NCI-H526 treated with DMSO at 0.1 percent for 48 hours (cell line): Measurements from ENCODE around the gene SPATS2L.

Experiments used
- DNase-seq: peaks from one replicate; lab custom pipeline; 2025; lab: John Stamatoyannopoulos, UW

SPATS2L gene

DNA sequence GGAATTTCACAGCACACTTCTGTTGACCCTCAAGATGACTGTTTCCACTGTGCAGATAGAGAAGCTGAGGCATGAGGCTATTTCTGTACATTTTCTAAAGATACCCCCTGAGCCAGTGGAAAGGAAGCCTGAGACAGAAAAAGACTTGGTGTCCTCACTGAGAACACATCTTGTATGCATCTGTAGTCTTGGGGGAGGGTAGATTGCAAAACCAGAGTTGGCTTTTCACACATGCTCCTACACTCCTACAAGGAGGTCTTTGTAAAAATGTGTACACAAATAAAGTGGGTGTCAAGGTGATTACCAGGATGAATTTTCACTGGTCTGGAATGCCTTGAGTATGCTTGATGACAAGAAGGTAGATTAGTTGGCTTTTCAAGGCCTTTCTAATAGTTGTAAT is 105.3 kb downstream of the SPATS2L start:
- no peak for DNase-seq

DNA sequence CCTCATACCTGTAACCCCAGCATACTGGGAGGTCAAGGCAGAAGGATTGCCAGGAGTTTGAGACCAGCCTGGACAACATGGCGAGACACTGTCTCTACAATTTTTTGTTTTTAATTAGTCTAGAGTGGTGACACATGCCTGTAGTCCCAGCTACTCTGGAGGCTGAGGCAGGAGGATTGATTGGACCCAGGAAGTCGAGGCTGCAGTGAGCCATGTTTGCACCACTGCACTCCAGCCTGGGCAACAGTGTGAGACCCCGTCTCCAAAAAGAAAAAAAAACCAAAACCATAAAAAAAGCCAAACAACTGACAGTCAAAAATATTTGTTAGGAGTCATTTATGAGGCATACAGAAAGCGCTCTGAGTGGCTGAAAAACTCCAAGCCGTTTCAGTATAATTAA is 107.9 kb downstream of the SPATS2L start:
- DNase-seq, result no peak

DNA sequence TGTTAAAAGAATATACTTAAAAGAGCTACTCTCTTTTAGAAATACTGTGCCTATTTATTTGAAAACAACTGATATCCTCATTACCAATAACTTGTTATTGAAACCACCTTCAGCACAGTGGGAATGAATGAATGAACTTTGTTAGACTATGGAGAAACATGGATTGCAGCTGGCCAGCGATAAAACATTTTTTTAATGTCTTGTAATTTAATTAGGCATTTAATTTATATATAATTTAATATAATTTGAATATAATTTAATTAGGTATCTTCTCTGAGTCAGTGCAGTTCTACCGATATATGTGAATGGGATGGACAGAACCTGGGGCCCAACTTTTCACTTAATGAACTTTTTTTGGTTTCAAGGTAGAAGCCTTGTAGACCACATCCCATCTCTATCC is 109.0 kb downstream of the SPATS2L start:
- DNase-seq, result no peak

DNA sequence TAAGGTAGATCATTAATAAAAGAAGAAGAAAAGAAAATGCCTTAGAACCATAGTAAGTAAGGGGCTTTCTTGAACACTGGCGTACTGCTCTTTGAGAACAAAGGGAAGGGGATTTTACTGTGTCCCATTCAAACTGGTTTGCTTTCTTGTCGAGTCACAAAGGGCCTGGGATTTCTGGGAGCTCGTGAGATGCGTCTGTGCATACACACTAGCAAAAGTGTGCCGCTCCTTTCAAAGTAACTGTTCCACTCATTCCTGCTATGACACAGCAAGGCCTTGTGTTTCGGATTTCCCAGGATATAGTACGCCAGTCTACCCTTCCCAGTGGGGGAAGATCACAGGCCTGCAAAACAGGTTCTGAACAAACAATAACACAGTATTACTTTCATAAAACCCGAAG is 110.4 kb downstream of the SPATS2L start:
- no peak for DNase-seq

DNA sequence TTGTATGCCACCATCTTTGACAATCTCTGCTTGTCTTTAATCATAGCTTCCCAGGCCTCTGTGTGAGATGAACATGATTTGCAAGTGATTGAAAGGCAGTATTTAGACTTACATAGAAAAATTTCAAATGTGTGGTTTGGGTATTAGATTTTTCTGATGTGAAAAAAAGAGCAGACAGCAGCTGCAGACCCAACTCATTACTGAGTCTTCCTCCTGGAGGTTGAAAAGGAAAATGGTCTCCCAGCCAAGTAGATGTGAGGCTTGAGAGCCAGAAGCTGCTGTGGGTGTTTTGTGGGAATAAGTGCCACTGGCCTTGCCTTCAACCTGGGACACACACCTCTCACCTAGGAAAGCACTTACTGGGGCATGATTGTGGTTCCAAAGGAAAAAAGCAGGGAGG is 110.9 kb downstream of the SPATS2L start:
- DNase-seq, result no peak

DNA sequence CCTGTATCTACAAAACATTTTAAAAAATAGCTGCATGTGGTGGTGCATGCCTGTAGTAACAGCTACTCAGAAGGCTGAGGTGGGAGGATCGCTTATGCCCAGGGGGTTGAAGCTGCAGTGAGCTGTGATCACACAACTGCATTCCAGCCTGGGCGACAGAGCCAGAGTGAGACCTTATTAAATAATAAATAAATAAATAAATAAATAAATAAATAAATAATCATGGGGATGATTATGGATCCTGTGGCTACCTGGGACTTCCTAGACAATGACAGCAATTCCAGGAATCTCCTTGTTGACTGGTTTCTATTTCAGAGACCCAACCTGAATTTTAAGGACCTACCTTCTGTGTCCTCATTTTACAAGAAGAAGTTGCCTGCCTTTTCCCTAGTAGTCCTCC is 111.9 kb downstream of the SPATS2L start:
- no peak for DNase-seq

DNA sequence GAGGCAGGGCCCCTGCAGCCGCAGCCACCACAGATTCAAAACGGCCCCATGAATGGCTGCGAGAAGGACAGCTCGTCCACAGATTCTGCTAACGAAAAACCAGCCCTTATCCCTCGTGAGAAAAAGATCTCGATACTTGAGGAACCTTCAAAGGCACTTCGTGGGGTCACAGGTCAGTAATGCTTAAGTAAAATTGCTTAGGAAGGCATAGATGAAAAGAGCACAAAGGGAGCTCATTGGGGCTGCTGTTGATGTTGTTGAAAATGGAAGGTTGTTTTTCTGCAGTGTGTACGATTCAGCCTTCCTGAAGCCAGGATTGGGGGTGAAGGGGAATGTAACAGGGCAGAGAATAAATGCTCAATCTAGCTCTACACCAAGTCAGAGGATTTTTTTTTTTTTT is 112.8 kb downstream of the SPATS2L start:
- no peak for DNase-seq

DNA sequence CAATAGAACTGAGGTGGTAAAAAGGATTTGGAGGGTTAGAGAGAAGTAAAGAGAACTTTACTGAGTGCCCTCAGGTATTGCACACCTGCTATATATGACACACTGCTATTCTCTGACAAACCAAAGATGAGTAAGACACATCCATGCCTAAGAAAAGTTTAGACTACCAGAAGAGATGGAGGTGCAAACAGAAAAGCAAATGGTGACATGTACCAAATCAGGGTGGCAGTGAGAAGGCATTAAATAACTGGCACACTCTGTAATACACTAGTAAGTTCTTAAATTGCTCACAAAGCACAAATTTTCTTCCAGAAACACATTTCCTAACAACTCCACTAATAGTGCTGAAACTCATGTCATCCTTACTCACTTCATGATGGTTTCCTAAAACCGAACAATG is 114.8 kb downstream of the SPATS2L start:
- DNase-seq, result no peak

DNA sequence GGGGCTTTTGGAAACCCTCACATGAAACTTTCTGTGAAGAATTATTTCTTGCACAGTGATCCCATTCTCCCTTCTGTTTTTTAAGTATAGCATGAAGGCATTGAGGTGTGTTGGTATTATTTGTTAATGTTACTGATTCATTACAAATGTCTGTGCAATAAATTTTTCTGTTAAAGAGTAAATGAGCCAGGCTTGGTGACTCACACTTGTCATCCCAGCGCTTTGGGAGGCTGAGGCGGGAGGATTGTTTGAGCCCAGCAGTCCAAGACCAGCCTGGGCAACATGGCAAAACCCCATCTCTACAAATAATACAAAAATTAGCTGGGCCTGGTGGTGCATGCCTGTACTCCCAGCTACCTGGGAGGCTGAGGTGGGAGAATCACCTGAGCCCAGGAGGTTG is 115.6 kb downstream of the SPATS2L start:
- no peak for DNase-seq

DNA sequence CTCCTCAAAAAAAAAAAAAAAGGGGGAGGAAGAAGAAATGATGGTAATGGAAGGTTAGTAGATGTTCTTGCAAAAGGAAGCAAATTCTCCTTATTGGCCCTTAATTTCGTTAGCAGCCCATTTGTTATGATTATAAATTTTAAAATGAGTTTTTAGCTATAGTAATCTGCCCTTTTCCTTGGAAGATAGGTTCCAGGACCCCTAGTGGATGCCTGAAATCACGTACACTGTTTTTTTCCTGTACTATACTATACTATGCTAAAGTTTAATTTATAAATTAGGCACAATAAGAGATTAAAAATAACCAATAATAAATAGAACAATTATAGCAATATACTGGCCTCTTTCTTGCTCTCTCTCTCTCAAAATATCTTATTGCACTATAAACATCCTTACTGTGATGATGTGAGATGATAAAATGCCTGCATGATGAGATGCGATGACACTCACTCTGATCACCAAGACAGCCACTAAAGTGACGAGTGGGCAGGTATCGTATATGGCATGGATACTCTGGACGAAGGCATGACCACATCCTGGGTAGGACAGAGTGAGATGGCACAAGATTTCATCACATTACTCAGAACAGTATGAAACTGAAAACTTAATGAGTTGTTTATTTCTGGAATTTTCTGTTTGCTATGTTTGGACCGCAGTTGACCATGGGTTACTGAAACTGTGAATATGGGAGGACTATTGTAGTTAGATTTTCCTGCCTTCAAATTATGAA is 116.2 kb downstream of the SPATS2L start:
- no peak for DNase-seq

DNA sequence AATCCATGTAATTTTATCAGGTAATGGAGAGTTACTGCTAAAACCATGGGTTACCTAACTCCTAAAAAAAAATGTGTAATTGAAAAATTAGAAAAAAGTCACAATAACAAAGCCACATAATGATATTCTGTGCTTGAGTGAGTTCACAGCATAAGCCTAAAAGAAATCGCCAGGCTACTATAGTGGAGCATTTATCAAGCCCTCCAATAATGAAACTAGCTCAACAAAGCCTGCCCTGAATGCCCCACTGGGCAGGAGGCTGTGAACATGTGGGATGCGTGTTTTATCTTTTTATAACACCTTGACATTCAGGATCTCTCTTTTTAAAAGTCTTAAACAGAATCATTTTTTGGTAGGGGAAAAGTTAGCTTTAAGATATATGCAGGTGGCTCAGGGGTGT is 117.0 kb downstream of the SPATS2L start:
- no peak for DNase-seq

DNA sequence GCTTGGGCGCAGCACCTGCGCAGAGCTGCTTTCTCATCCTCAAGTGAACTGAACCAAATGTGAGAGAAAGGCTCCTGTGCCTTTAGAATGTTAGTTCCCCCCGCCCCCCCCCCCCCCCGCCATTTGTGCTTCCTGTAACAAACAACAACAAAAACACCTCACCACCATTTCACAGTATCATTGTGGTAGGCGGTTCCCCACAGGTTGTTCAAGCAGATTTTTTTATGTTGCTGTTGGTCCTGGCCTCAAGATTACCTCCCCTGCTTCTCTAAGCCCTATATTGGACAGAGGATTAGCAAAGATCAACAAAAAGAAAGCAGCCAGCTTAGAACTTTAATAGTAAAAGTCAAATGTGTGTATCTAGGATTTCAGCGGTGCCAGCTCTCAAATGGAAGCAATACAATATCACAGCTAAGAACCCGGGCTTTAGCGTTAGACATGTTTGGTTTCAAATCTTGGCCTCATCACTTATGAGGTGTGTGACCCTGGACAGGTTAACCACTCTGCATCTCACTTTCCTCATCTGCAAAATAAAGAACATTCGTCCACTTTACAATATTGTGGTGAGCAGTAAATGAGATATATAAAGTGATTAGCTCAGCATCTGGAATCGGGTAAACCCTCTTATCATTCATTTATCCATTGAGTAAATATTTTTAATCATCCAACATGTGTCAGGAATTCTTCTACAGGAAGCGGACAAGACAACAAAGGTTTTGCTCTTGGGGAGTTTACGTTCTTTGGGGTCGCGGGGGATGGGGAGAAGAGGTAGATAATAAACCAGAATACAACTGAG is 118.7 kb downstream of the SPATS2L start:
- no peak for DNase-seq

DNA sequence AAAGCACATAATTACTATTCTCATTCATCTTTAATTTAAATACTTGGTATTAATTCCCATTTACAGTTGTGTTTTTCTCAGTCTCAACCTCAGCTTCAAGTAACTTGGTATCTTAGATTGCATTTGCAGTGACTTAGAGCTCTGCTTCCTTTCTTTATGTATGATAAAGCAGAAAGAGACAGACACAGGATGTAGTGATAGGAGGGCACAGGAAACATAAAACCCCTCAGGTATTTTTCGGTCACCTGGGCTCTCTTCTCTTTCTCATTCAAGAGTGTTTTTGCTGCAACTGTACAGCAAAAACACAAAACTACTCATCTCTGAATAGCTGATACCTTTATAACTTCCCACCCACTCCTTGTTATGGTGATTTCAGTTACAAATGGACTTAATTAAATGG is 120.3 kb downstream of the SPATS2L start:
- no peak for DNase-seq

DNA sequence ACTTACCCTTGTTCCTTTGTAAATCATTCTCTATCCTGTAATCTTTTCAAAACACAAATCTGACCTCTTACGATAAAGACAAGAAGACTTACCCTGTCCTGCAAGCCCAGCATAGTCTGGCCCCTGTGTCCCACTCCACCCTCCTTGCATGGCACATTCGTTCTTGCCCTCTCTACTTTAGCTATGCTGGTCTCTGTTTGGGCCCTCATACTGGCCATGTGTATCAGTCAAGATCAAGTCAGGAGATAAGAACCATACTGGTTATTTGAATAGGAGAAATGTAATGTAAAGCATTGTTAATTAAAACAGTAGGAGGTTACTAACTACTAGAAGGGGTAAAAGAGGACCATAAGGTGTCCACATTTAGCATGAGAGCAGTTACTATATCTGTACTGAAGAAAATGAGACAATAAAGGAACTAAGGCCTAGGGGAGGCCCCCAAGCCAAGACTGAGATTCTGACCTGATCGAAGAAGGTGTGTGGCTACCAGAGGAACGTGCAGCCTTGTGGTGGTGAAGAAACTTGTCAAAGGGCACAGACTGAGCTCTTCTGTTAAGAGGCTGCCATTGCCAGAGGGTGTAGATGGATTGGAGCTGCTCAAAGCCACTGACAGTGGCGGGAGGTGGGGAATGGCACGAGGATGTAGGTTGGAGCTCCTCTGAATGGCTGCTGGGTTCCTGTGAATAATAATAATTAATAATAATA is 122.6 kb downstream of the SPATS2L start:
- DNase-seq, result no peak

DNA sequence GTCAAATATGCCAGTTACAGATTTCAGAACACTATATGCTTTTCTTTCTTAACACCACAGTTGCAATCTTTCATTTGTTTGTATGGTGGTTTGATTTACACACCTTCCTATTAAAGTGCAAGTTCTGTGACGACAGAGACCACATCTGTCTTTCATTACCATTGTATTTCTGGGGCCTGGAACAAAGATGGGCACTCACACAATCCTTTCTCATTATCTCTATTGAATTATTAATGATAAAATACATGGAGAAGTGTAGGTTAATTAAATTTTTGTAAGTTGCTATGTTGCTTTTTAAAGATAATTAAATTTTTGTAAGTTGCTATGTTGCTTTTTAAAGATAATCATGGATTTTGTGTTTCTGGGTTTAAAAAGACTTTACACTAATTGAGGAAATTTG is 123.5 kb downstream of the SPATS2L start:
- DNase-seq, result no peak

DNA sequence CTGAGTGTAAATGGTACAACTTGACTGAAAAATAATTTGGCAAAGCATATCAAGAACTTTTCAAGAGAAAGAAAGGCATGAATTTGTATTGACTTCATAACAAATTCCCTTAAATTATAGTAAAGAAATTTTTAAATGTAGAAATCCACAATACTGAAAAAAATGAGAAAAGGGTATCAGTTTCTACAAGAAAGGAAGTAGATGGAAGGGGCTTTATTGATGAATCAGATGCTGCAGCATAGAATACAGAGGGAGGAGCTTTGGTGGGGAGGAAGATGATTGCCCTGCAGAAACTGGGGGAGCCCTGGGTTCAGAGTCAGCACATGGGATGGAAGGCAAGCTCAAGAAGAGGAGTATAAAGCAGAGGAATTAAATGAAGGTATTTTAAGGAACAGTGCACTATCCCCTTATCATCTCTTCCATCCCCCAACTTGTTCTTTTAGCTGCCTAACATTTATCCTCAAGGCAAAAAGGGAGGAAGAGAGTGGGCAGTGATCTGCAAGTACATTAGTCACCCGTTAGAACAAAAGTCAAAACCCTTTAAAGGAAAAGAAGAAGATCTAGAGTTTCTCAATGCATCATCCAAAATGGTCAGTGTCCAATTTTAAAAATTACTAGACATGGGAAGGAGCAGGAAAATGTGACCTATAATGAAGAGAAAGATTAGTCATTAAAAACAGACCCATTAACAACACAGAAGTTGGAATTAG is 125.7 kb downstream of the SPATS2L start:
- DNase-seq, result no peak

DNA sequence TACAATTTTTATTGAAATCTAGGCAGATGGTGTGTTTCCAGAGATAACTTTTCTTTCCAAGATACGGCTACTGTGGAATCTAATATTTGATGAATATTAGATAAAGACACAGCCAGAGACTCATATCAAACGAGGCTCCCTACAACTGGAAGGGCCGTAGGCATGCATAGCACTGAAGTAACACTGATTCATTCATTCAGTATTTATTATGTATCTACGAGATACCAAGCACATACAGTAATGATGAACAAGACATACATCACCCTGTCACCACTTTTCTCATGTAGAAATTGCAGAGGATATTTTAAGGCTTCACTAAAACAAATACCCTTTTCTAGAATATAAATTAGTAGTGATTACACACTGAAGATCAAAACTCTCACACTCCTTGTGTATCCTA is 128.9 kb downstream of the SPATS2L start:
- DNase-seq, result no peak

DNA sequence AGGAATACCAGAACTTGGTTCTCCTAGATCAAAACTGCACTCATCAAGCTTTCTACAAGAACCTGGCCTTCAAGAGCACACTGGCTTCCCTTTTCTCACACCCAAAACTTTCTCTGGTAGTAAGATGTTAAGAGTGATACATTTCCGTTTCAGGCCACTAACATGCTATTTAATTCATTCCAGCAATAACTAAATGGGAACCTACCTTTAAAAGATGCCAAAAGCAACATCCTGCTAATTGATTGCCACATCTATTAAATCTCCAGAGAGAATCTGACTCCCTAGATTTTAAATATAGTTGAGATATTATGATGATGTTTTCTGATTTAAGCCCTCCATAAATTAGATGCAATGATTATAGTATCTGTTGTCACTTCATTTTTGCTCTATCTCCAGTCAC is 131.8 kb downstream of the SPATS2L start:
- DNase-seq, result no peak

DNA sequence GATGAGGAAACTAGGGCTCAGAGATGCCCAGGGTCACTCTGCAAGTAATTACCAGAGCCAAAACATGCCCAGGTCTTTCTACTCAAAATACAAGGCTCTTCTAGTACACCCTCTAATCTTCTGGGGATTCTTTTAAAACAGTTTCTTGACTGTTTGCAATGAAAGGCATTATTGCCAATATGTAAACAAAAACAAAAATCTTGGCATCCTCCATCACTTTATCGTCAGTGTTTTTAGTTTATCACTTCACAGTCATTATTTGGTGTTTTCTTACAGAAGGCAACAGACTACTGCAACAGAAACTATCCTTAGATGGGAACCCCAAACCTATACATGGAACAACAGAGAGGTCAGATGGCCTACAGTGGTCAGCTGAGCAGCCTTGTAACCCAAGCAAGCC is 132.4 kb downstream of the SPATS2L start:
- DNase-seq, result no peak

DNA sequence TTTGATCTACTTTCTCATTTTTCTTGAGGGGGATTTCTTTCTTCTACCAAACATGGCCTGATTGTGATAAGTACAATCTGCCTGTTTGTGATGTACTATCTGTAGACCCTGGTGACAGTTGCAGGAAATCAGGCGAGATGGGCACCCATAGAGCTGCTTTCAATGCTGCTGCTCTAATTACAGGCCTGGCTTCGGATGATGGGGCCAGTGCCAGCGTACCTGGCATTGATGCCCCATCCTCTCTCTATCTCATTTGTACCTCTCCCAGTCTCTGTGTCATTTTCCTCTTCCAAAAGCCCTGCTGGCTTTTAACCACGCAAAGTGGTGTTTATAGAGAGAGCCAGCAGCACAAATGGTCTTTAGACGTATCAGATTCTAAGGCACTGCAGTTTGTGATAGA is 133.5 kb downstream of the SPATS2L start:
- no peak for DNase-seq

DNA sequence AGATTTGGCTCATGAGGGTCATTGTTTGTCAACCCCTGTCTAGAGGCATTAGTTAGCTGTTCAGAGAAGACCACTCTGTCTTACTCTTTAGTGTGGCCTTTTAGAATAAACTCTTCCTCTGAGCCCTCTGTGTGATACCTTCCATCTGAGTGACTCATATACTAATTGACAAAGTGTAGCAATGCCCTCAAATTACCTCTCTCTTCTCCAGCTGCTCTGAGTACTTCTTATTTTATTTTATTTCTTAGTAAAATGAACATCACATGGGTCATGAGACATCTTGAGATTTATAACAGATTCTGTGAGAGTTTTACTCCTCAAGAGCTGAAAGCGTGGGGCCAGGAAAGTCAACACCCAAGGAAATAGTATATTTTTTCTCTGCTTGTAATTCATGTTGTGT is 136.0 kb downstream of the SPATS2L start:
- DNase-seq, result no peak

DNA sequence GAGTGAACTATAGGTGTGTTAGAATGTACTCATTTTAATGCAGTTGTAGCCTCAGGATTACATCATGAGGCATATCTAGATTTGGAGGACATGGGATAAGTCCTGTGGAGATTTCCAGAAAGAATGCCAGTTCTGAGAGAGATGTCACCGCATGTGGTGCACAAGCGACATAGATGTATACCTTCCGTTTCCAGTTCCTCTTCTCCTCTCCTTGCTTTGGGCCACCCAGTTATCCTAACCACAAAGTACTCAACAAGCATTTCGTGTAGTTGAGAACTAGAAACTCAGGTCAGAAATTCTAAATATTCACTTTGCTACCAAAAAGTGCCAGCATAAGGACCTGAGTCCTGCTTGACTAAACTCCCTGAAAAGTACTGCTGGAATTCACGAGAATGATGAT is 136.9 kb downstream of the SPATS2L start:
- no peak for DNase-seq

DNA sequence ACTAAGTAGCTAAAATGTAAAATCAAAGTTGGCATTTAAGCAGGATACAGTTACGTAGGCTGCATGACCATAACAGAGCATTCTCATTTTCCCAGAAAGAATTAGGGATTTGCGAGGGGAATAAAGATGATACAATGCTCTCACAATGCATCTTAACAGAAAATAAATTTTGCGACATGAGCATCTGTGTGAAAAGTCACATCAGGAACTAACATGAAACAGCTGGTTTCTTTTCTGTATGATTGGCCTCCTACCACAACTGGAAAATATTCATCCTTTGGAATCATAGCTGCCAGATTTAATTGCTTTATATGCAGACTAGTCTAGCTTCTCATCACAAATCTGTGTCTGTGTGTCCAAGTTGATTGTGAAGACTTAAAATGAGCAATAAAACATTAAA is 137.4 kb downstream of the SPATS2L start:
- DNase-seq, result no peak
